Kidney (tissue), 14 donors: ENCODE data around the gene HSPA8. TPM values are rescaled to one million over a fixed set of nuclear protein-coding genes. Genes with fewer than 3 reads are reported as not detected.
"Not testable (repeated sequence)": the region's sequence is repeated elsewhere in the genome, so short reads cannot be mapped to it uniquely, and the experiment has no call there.

Experiments used
- DNase-seq, 5 donors: peaks; one replicate each; pipeline ENCODE4 v3.0.0-alpha.2; 2013 to 2020
- FAIRE-seq: peaks from 2 replicates; lab custom pipeline; 2012; peaks lifted over from hg19 to GRCh38; lab: Jason Lieb, UNC
- H3K27ac ChIP-seq, 2 donors: one replicate each; pipeline ENCODE4 v1.7.0; 2013; ENCODE audit warnings: low read depth in 2 of 2, low read length in 2 of 2, inconsistent platforms in 1 of 2
- H3K27me3 ChIP-seq: one replicate; pipeline ENCODE4 v1.7.1; 2013; ENCODE audit warnings: low read length, inconsistent platforms; ENCODE audit not compliant: control insufficient read depth, insufficient read depth
- H3K36me3 ChIP-seq, 3 donors: one replicate each; pipeline versions ENCODE4 v1.7.0 to v1.7.1; 2013; ENCODE audit warnings: low read length in 3 of 3, control low read depth in 1 of 3, inconsistent platforms in 1 of 3; ENCODE audit not compliant: insufficient read depth in 3 of 3, control insufficient read depth in 2 of 3
- H3K4me1 ChIP-seq, 3 donors: one replicate each; pipeline versions ENCODE4 v1.7.0 to v1.7.1; 2013; ENCODE audit warnings: low read length in 3 of 3, inconsistent platforms in 1 of 3, low read depth in 1 of 3; ENCODE audit not compliant: control insufficient read depth in 2 of 3, insufficient read depth in 2 of 3
- H3K4me3 ChIP-seq, 3 donors: one replicate each; pipeline versions ENCODE4 v1.7.0 to v1.8.1; 2013; ENCODE audit warnings: low read length in 3 of 3, control low read depth in 1 of 3, inconsistent platforms in 1 of 3
- H3K9ac ChIP-seq, 3 donors: one replicate each; pipeline versions ENCODE4 v1.7.0 to v1.7.1; 2013; ENCODE audit warnings: low read length in 3 of 3, control low read depth in 1 of 3, inconsistent platforms in 1 of 3
- H3K9me3 ChIP-seq, 3 donors: one replicate each; pipeline versions ENCODE4 v1.7.0 to v1.7.1; 2013; ENCODE audit warnings: low read length in 3 of 3, control low read depth in 1 of 3, inconsistent platforms in 1 of 3; ENCODE audit not compliant: control insufficient read depth in 2 of 3, insufficient read depth in 1 of 3
- CTCF ChIP-seq: IDR thresholded peaks from 3 replicates; pipeline ENCODE4 v1.5.1; 2012; ENCODE audit warnings: mild to moderate bottlenecking, moderate library complexity, borderline replicate concordance; ENCODE audit not compliant: insufficient read depth; ENCODE audit errors: extremely low read depth
- intact Hi-C: fragments of 100-400 bp; cut with DNase I; formaldehyde crosslinking; loops from one replicate; pipeline ENCODE4 v1.11.1; 2022
- polyA plus RNA-seq: library from polyadenylated mRNA; stranded (reverse); fragments of 350-450 nt; fragmentation: Illumina TruSeq; extraction: RNeasy Lipid Tissue Mini Kit (QIAGEN cat#74804); gene quantifications from one replicate; pipeline ENCODE4 v1.2.3, GENCODE V29; 2014; ENCODE audit warnings: low read depth, low replicate concordance; ENCODE audit not compliant: insufficient read depth
- total RNA-seq: library from RNA; stranded (reverse); fragmentation: NEBNext Ultra II Directional; extraction: Animal tissue kit (Norgen Biotek cat#: 25700); gene quantifications from one replicate; pipeline ENCODE4 v1.2.1, GENCODE V29; 2021
- donor health status: control.
- donor health status: control.
- donor health status: control.
- donor health status: control.
- donor health status: control.
- donor health status: DM: yes; HTN: yes; CAD: no.
- donor health status: Normal renal cell carcinoma (clear cell type).

The HSPA8 gene
- total and polyA plus RNA-seq, 2 donors from 2014 or later: 869 to 1,081 TPM

GRCh38 chr11:123062892-123063825 is 1.2 kb upstream of the HSPA8 start:
- no peak for TF ChIP-seq CTCF
- H3K9ac ChIP-seq: peak overlapping the region; percentile 89 to 99 (median 94)
- H3K36me3 ChIP-seq: peaks cover 19 to 31% (median 21%) of the 10 kb centered on the region in 3 donors
- intact Hi-C loops: no loop called here
- H3K27ac ChIP-seq: peak overlapping the region; percentile 100
- peak in 4 of 5 donors; percentile 60 to 83 (median 72) for DNase-seq
- H3K27me3 ChIP-seq: no peaks in the 10 kb centered on the region
- no peak for FAIRE-seq
- peaks cover 14 to 34% (median 18%) of the 10 kb centered on the region in 3 donors for H3K4me1 ChIP-seq
- peak overlapping the region; percentile 69 to 93 (median 79) for H3K4me3 ChIP-seq
- no peaks in the 10 kb centered on the region for H3K9me3 ChIP-seq

GRCh38 chr11:123062158-123062891 is 389 bp upstream of the HSPA8 start:
- no peak for TF ChIP-seq CTCF
- Histone ChIP-seq H3K4me3 (peak overlapping the region; percentile 79 to 98 (median 93)), H3K9me3 (no peaks in the 10 kb centered on the region), H3K9ac (peak overlapping the region; percentile 89 to 99 (median 94)), H3K27ac (peak overlapping the region; percentile 100), H3K36me3 (peaks cover 25 to 39% (median 26%) of the 10 kb centered on the region in 3 donors), H3K27me3 (no peaks in the 10 kb centered on the region), H3K4me1 (peaks cover 14 to 38% (median 23%) of the 10 kb centered on the region in 3 donors)
- intact Hi-C loops: no loop called here
- FAIRE-seq (peak; percentile 72), DNase-seq (peak; percentile 99 to 100 (median 100))

GRCh38 chr11:123060277-123061000 is 1.5 kb downstream of the HSPA8 start:
- Histone ChIP-seq H3K4me3 (peak overlapping the region; percentile 79 to 98 (median 97)), H3K27me3 (no peaks in the 10 kb centered on the region), H3K9ac (peak overlapping the region; percentile 85 to 99 (median 93)), H3K4me1 (peaks cover 14 to 40% (median 23%) of the 10 kb centered on the region in 3 donors), H3K27ac (peak overlapping the region in 1 of 2 donors; percentile 98), H3K36me3 (peaks cover 32 to 56% (median 36%) of the 10 kb centered on the region in 3 donors), H3K9me3 (no peaks in the 10 kb centered on the region)
- TF ChIP-seq CTCF: no peak
- DNase-seq: no peak
- intact Hi-C loops: no loop called here
- no peak for FAIRE-seq

GRCh38 chr11:123059041-123059920 is 2.7 kb downstream of the HSPA8 start:
- Histone ChIP-seq H3K4me1 (peaks cover 14 to 35% (median 21%) of the 10 kb centered on the region in 3 donors), H3K9ac (peak overlapping the region; percentile 24 to 93 (median 50)), H3K36me3 (peaks cover 36 to 56% (median 38%) of the 10 kb centered on the region in 3 donors), H3K4me3 (peak overlapping the region; percentile 79 to 98 (median 97))
- FAIRE-seq, H3K27ac ChIP-seq, H3K27me3 ChIP-seq, intact Hi-C loops, DNase-seq, H3K9me3 ChIP-seq: not testable (repeated sequence)
